RWPE1 (cell line): ENCODE results near the gene UBALD2.

Source experiments
- CTCF ChIA-PET: fragments of 350-600 bp; sonication (Branson Sonifier 250); formaldehyde crosslinking; extraction: SDS; loops from one replicate; lab custom pipeline; 2021; lab: Yijun Ruan, JAX
- POLR2A ChIA-PET: fragments of 400-600 bp; formaldehyde crosslinking; extraction: SDS; loops from one replicate; lab custom pipeline; 2020; ENCODE audit warnings: antibody characterized with exemption; ENCODE audit not compliant: low non-redundant PET; lab: Yijun Ruan, JAX
- DNase-seq: peaks from one replicate; pipeline ENCODE4 v3.0.0; 2012; ENCODE audit warnings: low spot score
- H3K27ac ChIP-seq: fragments of 450-650 bp; 2 replicates; pipeline ENCODE4 v1.5.1; 2017
- CTCF ChIP-seq: fragments of 450-650 bp; conservative IDR thresholded peaks from 2 replicates; pipeline ENCODE4 v1.5.1; 2017; ENCODE audit warnings: low read depth, mild to moderate bottlenecking

Gene UBALD2

DNA sequence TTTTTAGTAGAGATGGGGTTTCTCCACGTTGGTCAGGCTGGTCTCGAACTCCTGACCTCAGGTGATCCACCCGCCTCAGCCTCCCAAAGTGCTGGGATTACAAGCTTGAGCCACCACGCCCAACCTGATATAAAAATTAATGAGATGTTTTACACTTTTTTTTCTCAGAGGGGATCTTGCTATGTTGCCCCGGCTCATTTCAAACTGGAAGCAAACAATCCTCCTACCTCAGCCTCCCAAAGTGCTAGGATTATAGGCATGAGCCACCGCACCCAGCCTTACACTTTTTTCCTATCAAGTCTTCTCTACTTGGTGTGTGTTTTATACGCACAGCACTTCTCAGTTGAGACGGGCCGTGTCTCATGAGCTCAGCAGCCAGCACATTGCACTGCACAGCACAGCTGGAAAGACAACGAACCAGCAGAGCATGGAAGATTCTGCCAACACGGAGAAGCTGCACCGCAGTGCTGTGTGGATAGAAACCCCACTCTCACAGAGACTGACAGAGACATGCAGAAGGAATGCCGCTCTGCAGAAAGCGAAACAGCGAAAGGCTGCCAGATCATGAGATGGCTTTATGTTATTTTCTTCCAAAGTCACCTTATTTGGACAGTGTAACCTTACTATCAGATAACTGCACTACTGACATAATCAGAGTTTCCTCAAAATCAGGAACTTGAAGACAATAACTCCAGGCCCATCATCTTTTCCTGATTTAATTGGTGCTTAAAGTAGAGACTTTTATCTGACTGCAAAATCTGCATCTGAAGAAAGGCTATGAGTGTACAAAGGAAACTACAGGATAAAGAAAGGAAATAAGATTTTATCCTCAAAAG is 49.5 kb downstream of the UBALD2 start:
- DNase-seq: no peak
- ChIA-PET CTCF (no interaction called here), POLR2A (no interaction called here)
- no peak overlapping the region for H3K27ac ChIP-seq
- TF ChIP-seq CTCF: no peak

- no peak for DNase-seq
- H3K27ac ChIP-seq: no peak overlapping the region
- ChIA-PET CTCF (interaction anchor here (0.5 to 1.1 kb wide), 4 partner anchors 14 to 410 kb away, joined by 3 to 4 read pairs (median 4); no protein-coding TSS in a partner anchor), POLR2A (no interaction called here)
- TF ChIP-seq CTCF: no peak
Observed at GRCh38 chr17:76317535-76317934, 52.4 kb downstream of the UBALD2 start.

DNA sequence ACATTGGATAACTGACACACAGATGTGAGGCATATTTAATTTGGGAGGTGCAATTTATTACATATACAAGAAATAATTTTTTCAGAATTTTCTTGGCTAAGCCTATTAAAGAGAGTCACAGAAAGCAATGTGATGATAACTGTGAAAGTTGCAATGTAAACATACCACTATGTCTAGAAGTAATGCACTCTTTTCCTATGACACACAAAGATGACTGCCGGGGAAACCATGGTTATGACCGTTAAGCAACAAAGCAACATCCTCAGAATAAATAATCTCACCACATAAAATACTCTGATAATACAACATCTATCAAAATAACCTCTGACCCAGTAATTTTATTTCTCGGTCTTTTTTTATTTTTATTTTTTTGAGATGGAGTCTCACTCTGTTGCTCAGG is 53.4 kb downstream of the UBALD2 start:
- TF ChIP-seq CTCF: no peak
- no peak for DNase-seq
- no peak overlapping the region for H3K27ac ChIP-seq
- ChIA-PET CTCF (no interaction called here), POLR2A (no interaction called here)
